ENCODE measurements around the gene CCDC112.

DNA sequence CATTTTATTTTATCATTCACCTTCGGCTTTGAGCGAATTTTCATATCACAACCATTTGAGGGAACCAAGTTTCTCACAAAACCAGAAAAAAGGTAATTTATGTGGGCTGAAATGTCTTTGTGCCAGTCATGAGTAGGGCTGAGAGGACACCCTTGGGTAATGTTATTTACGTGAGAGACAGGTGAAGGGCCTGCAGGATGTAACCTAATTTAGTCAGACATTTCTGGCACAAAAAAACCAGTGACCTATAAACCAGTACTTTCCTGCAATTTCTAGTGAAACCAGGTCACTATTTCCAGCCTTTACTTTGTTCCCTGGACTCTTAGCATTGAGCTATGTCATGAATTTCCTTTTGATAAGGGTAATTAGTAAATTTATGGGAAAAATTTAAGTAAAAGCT is 17.2 kb upstream of the CCDC112 start:
- no peak for TF ChIP-seq CTCF (IDR thresholded peaks at IDR 0.05)
- TF ChIP-seq EP300 (IDR thresholded peaks at IDR 0.05): no peak
- TF ChIP-seq POLR2AphosphoS5 (IDR thresholded peaks at IDR 0.05): no peak
- TF ChIP-seq POLR2A (IDR thresholded peaks at IDR 0.05): no peak
